Measurements from ENCODE around the gene PRPF40B.

DNA sequence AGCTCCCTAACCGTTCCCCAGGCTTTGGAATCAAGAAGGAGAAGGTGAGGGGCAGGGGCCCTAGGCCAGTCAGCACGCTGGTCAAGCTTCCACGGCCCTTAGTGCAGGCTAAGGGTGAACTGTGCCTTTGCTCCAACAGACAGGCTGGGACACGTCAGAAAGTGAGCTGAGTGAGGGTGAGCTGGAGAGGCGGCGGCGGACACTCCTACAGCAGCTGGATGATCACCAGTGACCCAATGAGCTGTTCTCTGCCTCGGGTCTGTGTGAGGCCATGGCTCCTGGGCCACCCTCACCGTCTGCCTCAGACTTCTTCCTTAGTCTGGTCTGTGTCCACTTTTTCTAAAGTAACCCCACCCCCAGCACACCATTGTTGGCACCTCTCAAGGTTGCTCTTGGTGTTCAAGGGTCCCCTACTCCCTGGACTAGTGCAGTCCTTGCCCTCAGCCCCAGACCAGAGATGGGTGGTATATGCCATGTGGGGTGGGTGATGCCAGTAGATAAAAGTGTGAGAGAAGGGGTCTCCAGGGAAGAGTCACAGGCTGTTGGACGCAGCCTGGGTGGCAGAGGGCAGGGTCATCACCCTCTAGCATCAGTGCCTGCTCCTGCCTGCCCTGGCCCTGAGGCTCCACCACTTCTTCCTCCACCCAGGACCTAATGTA is 20.7 kb downstream of the PRPF40B start:
- TF ChIP-seq, protein P1, sequence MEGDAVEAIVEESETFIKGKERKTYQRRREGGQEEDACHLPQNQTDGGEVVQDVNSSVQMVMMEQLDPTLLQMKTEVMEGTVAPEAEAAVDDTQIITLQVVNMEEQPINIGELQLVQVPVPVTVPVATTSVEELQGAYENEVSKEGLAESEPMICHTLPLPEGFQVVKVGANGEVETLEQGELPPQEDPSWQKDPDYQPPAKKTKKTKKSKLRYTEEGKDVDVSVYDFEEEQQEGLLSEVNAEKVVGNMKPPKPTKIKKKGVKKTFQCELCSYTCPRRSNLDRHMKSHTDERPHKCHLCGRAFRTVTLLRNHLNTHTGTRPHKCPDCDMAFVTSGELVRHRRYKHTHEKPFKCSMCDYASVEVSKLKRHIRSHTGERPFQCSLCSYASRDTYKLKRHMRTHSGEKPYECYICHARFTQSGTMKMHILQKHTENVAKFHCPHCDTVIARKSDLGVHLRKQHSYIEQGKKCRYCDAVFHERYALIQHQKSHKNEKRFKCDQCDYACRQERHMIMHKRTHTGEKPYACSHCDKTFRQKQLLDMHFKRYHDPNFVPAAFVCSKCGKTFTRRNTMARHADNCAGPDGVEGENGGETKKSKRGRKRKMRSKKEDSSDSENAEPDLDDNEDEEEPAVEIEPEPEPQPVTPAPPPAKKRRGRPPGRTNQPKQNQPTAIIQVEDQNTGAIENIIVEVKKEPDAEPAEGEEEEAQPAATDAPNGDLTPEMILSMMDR (IDR thresholded peaks at IDR 0.05) = no peak
- TF ChIP-seq POLR2A (IDR thresholded peaks at IDR 0.05) = no peak

Measured in testis (tissue), 2 donors.